Esophagus (tissue), 2 donors: ENCODE results near the gene KRT72. TPM values are rescaled to one million over a fixed set of nuclear protein-coding genes. Genes with fewer than 3 reads are reported as not detected.

Source experiments
- H3K27ac ChIP-seq, 2 donors: one replicate each; pipeline ENCODE4 v1.5.1; 2013; ENCODE audit warnings: low read depth in 2 of 2, mild to moderate bottlenecking in 2 of 2, inconsistent platforms in 1 of 2, low read length in 1 of 2, moderate library complexity in 1 of 2
- H3K27me3 ChIP-seq, 2 donors: one replicate each; pipeline ENCODE4 v1.6.1; 2013; ENCODE audit warnings: low read length in 2 of 2, control low read depth in 1 of 2, mild to moderate bottlenecking in 1 of 2; ENCODE audit not compliant: insufficient read depth in 2 of 2, control insufficient read depth in 1 of 2
- H3K36me3 ChIP-seq, 2 donors: one replicate each; pipeline ENCODE4 v1.6.1; 2013; ENCODE audit warnings: low read length in 1 of 2; ENCODE audit not compliant: control insufficient read depth in 2 of 2, insufficient read depth in 2 of 2
- H3K4me1 ChIP-seq, 2 donors: one replicate each; pipeline ENCODE4 v1.6.1; 2013; ENCODE audit warnings: low read length in 1 of 2; ENCODE audit not compliant: control insufficient read depth in 2 of 2, insufficient read depth in 2 of 2
- H3K4me3 ChIP-seq, 2 donors: one replicate each; pipeline ENCODE4 v1.5.1; 2013; ENCODE audit warnings: low read length in 2 of 2, mild to moderate bottlenecking in 2 of 2, low read depth in 1 of 2, moderate library complexity in 1 of 2
- H3K9me3 ChIP-seq, 2 donors: one replicate each; pipeline ENCODE4 v1.6.1; 2013; ENCODE audit warnings: mild to moderate bottlenecking in 2 of 2, low read depth in 1 of 2, low read length in 1 of 2, moderate library complexity in 1 of 2; ENCODE audit not compliant: control insufficient read depth in 2 of 2, insufficient read depth in 1 of 2
- WGBS, 2 donors: extraction: QIAGEN DNeasy Blood & Tissue Kit; methylation state at CpG; one replicate each; pipeline ENCODE4 v1.1.7; 2013; 5-methylcytosine and 5-hydroxymethylcytosine counted together
- polyA plus RNA-seq, 2 donors: library from polyadenylated mRNA; stranded (reverse); fragments of 200-250 nt; gene quantifications; one replicate each; pipeline ENCODE4 v1.2.3, GENCODE V29; 2013
- donor health status: healthy with polysubstance abuse.
- donor health status: Bipolar disorder and iron deficiency.

Gene KRT72
- polyA plus RNA-seq, 2 donors = not detected

- H3K4me3 ChIP-seq = no peak overlapping the region
- no peaks in the 10 kb centered on the region for H3K9me3 ChIP-seq
- no peaks in the 10 kb centered on the region for H3K36me3 ChIP-seq
- H3K27ac ChIP-seq = no peak overlapping the region
- WGBS, 2 donors = 93 to 95% methylated on average over 6 of the region's 6 CpGs
- H3K27me3 ChIP-seq = no peaks in the 10 kb centered on the region
- no peaks in the 10 kb centered on the region for H3K4me1 ChIP-seq
These were observed 9.8 kb upstream of the KRT72 start for GRCh38 chr12:52611080-52611468.

GRCh38 chr12:52608826-52609630 is 7.8 kb upstream of the KRT72 start:
- Histone ChIP-seq H3K36me3 (no peaks in the 10 kb centered on the region), H3K4me3 (no peak overlapping the region), H3K27me3 (no peaks in the 10 kb centered on the region), H3K4me1 (no peaks in the 10 kb centered on the region), H3K27ac (no peak overlapping the region), H3K9me3 (no peaks in the 10 kb centered on the region)
- 80 to 81% methylated on average over 8 of the region's 8 CpGs for WGBS, 2 donors

GRCh38 chr12:52608161-52608560 is 6.9 kb upstream of the KRT72 start:
- no peaks in the 10 kb centered on the region for H3K27me3 ChIP-seq
- no peaks in the 10 kb centered on the region for H3K9me3 ChIP-seq
- H3K4me3 ChIP-seq = no peak overlapping the region
- WGBS, 2 donors = 75 to 83% methylated on average over 6 of the region's 6 CpGs
- no peaks in the 10 kb centered on the region for H3K36me3 ChIP-seq
- H3K27ac ChIP-seq = no peak overlapping the region
- no peaks in the 10 kb centered on the region for H3K4me1 ChIP-seq

DNA sequence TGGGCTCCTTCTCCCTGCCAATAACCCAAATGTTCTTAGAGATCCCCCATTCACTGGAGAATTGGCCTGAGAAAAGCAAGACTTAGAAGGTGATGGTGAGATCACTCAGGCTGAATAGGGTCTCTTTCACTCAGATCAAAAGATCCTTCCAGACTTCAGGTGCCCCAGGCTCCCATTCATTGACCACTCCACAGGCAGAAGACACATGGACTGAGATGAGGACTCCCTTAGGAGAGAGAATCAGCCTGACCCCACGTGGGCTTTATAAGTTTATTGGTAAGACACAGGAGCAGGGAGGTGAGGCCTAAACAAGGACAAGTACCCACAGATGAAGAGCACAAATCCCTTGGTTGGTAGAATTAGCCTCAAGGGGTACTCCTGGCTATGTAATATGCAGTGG is 6.1 kb upstream of the KRT72 start:
- Histone ChIP-seq H3K4me3 (no peak overlapping the region), H3K27me3 (no peaks in the 10 kb centered on the region), H3K4me1 (no peaks in the 10 kb centered on the region), H3K9me3 (no peaks in the 10 kb centered on the region), H3K27ac (no peak overlapping the region), H3K36me3 (no peaks in the 10 kb centered on the region)
- WGBS, 2 donors = 68 to 73% methylated on average over 1 of the region's 1 CpG

DNA sequence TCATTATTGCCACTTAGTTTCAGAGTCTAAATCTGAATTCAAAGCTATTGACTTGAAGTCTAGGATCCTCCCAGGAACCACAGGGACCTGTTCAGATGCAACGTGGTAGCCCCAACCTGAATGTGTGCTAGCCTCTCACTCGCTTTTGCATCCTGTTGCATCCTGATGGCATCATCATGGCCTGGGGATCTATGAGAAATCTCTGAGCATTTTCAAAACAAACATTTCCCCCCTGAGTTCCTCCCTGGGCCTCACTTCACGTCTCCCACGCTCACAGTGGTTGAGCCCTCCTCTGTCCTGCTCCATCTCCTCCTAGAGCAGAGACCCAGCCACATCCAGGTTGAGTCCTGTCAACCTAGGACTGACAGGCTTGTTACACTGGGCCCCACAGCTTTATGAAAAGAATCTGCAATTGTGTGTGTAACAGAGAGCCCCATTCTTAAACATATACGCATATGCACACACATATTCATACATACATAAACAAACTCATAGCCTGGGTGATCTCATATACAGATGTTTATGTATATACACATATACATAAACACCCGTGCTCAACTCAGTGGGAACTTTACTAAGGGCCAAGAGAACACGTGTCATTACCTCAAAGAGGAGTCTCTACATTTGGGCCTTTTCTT is 5.4 kb upstream of the KRT72 start:
- H3K4me3 ChIP-seq = no peak overlapping the region
- H3K4me1 ChIP-seq = no peaks in the 10 kb centered on the region
- WGBS, 2 donors = 82% methylated on average over 7 of the region's 7 CpGs
- no peaks in the 10 kb centered on the region for H3K36me3 ChIP-seq
- H3K27ac ChIP-seq = no peak overlapping the region
- H3K27me3 ChIP-seq = no peaks in the 10 kb centered on the region
- H3K9me3 ChIP-seq = no peaks in the 10 kb centered on the region

GRCh38 chr12:52606096-52606495 is 4.8 kb upstream of the KRT72 start:
- no peak overlapping the region for H3K27ac ChIP-seq
- H3K36me3 ChIP-seq = no peaks in the 10 kb centered on the region
- WGBS, 2 donors = 82 to 83% methylated on average over 3 of the region's 3 CpGs
- peaks cover 0 to 2% of the 10 kb centered on the region in 2 donors for H3K9me3 ChIP-seq
- no peaks in the 10 kb centered on the region for H3K27me3 ChIP-seq
- no peak overlapping the region for H3K4me3 ChIP-seq
- H3K4me1 ChIP-seq = no peaks in the 10 kb centered on the region

DNA sequence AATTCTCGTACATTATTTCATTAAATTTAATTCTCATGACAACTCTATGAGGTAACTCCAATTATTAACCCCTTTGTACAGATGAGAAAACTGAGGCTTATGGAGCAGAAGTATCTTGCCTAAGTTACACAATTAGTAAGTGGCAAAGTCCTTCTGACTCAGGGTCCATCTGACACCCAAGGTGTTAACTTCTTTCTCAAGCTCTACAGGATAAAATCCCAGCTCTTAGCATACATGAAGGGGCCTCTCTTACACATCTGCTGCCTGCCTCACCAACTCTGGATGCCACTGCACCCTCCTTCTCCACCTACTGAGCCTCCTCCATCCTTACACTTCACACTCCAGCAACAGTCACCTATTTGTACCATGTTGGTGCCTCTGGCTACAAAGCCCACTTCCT is 4.3 kb upstream of the KRT72 start:
- WGBS, 2 donors = 79 to 90% methylated on average over 1 of the region's 1 CpG
- Histone ChIP-seq H3K27me3 (no peaks in the 10 kb centered on the region), H3K4me1 (no peaks in the 10 kb centered on the region), H3K27ac (no peak overlapping the region), H3K36me3 (no peaks in the 10 kb centered on the region), H3K9me3 (peaks cover 0 to 4% of the 10 kb centered on the region in 2 donors), H3K4me3 (no peak overlapping the region)

DNA sequence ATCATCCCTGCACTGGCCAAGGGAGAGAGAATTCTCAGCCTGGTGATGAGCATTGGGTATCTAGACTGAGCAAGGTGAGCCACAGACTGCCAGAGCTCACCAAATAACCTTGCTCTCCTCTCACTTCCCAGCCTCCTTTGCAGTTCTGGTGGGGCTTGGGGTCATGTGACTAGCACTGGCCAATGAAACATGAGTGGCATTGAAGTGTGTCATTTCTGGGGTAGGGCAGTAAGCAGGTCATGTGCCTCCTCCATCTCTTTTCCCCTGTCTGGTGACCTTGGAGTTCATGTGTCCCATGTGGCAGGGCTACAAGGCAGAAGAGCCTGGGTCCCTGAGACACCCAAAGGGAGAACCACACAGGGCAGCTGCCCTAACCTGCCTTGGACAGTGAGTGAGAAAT is 3.6 kb upstream of the KRT72 start:
- Histone ChIP-seq H3K36me3 (no peaks in the 10 kb centered on the region), H3K27me3 (no peaks in the 10 kb centered on the region), H3K4me1 (no peaks in the 10 kb centered on the region), H3K9me3 (peaks cover 0 to 4% of the 10 kb centered on the region in 2 donors), H3K27ac (no peak overlapping the region), H3K4me3 (no peak overlapping the region)

DNA sequence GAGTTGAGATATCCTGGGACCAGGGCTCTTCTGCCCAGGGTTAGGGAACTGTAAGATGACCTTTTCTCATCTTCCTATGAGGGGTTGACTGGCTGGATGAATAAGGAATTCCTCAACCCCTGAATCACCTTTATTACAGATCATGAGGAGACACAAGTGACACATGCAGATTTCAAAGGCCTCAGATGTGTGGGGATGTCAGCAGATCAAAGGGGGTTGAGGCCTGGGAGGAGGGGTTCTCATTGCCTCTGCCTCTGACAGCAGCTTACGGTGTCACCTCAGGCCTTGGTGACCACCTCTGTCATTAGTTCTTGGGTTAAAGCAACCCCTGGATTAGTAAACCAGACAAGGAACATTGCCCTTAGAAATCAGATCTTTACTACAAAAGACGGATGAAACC is 2.1 kb upstream of the KRT72 start:
- Histone ChIP-seq H3K27ac (no peak overlapping the region), H3K4me1 (no peaks in the 10 kb centered on the region), H3K27me3 (no peaks in the 10 kb centered on the region), H3K4me3 (no peak overlapping the region), H3K36me3 (no peaks in the 10 kb centered on the region), H3K9me3 (peaks cover 0 to 4% of the 10 kb centered on the region in 2 donors)
- 95 to 96% methylated on average over 2 of the region's 2 CpGs for WGBS, 2 donors

DNA sequence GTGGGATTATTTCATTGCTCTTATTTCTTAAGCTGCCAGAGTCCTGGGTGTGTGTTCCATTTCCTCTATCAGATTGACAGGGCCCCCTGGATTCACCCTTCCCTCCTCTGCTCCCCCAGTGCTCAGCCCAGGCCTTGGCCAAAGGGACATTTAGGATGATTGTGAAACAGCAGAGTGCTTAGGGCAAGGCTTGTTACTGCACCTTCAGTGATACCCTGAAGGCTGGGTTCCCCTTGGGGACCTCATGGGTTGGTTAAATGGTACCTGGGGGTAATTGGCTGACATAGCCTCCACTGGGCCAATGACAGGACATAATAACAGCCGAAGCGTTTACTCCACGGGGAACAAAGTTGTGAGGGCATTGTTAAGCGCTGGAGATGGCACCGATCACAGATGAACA is 1.3 kb upstream of the KRT72 start:
- WGBS, 2 donors = 92 to 93% methylated on average over 5 of the region's 5 CpGs
- H3K36me3 ChIP-seq = no peaks in the 10 kb centered on the region
- no peak overlapping the region for H3K4me3 ChIP-seq
- H3K9me3 ChIP-seq = peaks cover 0 to 4% of the 10 kb centered on the region in 2 donors
- no peaks in the 10 kb centered on the region for H3K27me3 ChIP-seq
- no peak overlapping the region for H3K27ac ChIP-seq
- no peaks in the 10 kb centered on the region for H3K4me1 ChIP-seq
